Hepatocyte (in vitro differentiated cells): ENCODE data around the gene ASB8. TPM values are rescaled to one million over a fixed set of nuclear protein-coding genes. Genes with fewer than 3 reads are reported as not detected.

Experiments
- DNase-seq: peaks from one replicate; pipeline ENCODE4 v3.0.0-alpha.2; 2016; ENCODE audit warnings: low spot score
- H2AFZ ChIP-seq: fragments of 200-600 bp; sonication (generic); 2 replicates; pipeline ENCODE4 v1.6.0; 2016; ENCODE audit warnings: antibody characterized with exemption, mild to moderate bottlenecking
- H3K27ac ChIP-seq: fragments of 200-600 bp; sonication (generic); 2 replicates; pipeline ENCODE4 v1.5.1; 2016; ENCODE audit warnings: mild to moderate bottlenecking
- H3K27me3 ChIP-seq: fragments of 200-600 bp; sonication (generic); 2 replicates; pipeline ENCODE4 v1.6.1; 2016
- H3K36me3 ChIP-seq: fragments of 200-600 bp; sonication (generic); replicated peaks from 2 replicates; pipeline ENCODE4 v1.5.1; 2016; ENCODE audit warnings: low read depth; ENCODE audit not compliant: insufficient read depth
- H3K4me1 ChIP-seq: fragments of 200-600 bp; sonication (generic); 2 replicates; pipeline ENCODE4 v1.5.1; 2016; ENCODE audit warnings: mild to moderate bottlenecking, moderate library complexity; ENCODE audit not compliant: insufficient read depth
- H3K4me2 ChIP-seq: fragments of 200-600 bp; sonication (generic); 2 replicates; pipeline ENCODE4 v1.6.0; 2016
- H3K4me3 ChIP-seq: fragments of 200-600 bp; sonication (generic); 2 replicates; pipeline ENCODE4 v1.5.1; 2016; ENCODE audit warnings: mild to moderate bottlenecking
- H3K79me2 ChIP-seq: fragments of 200-600 bp; sonication (generic); 2 replicates; pipeline ENCODE4 v1.6.0; 2017; ENCODE audit warnings: mild to moderate bottlenecking
- H3K9me2 ChIP-seq: fragments of 200-600 bp; sonication (generic); replicated peaks from 2 replicates; pipeline ENCODE4 v1.6.0; 2017; ENCODE audit warnings: mild to moderate bottlenecking; ENCODE audit not compliant: insufficient read depth
- H3K9me3 ChIP-seq: fragments of 200-600 bp; sonication (generic); 2 replicates; pipeline ENCODE4 v1.5.1; 2016; ENCODE audit warnings: low read depth, mild to moderate bottlenecking
- H4K20me1 ChIP-seq: fragments of 200-600 bp; sonication (generic); 2 replicates; pipeline ENCODE4 v1.6.0; 2016; ENCODE audit warnings: mild to moderate bottlenecking; ENCODE audit not compliant: insufficient read depth, poor library complexity, severe bottlenecking
- CTCF ChIP-seq: fragments of 200-600 bp; sonication (generic); IDR thresholded peaks from 2 replicates; pipeline ENCODE4 v1.5.1; 2016; ENCODE audit warnings: antibody characterized with exemption, mild to moderate bottlenecking; ENCODE audit not compliant: poor library complexity
- EZH2 ChIP-seq: fragments of 200-600 bp; sonication (generic); IDR thresholded peaks from 2 replicates; pipeline ENCODE4 v1.6.1; 2016; ENCODE audit warnings: antibody characterized with exemption, mild to moderate bottlenecking, borderline replicate concordance
- EZH2phosphoT487 ChIP-seq: fragments of 200-600 bp; sonication (generic); IDR thresholded peaks from one replicate; pipeline ENCODE4 v1.6.1; 2018; ENCODE audit warnings: antibody characterized with exemption, mild to moderate bottlenecking, low read depth, moderate library complexity; ENCODE audit not compliant: unreplicated experiment, severe bottlenecking
- WGBS: methylation state at CpG from one replicate; pipeline ENCODE4 v1.1.6; 2016; ENCODE audit warnings: low lambda C conversion rate; ENCODE audit errors: missing lambda C conversion rate; 5-methylcytosine and 5-hydroxymethylcytosine counted together
- polyA plus RNA-seq: library from polyadenylated mRNA; unstranded; fragments of >200 nt; fragmentation: Nextera tagmentation; extraction: Ambion mirVana; gene quantifications from 2 replicates; pipeline ENCODE4 v1.2.1, GENCODE V29; 2016
- total RNA-seq: library from RNA; depleted of rRNA; stranded (reverse); fragments of >200 nt; gene quantifications from 2 replicates; pipeline ENCODE4 v1.2.3, GENCODE V29; 2014

Gene ASB8
- total and polyA plus RNA-seq, 2 experiments from 2014 or later, result 27.2 to 29.0 TPM

GRCh38 chr12:48109424-48109823 is 47.9 kb downstream of the ASB8 start:
- Histone ChIP-seq H3K9me2 (no peaks in the 10 kb centered on the region), H3K4me3 (no peak overlapping the region), H3K36me3 (no peaks in the 10 kb centered on the region), H3K4me1 (peaks cover 15% of the 10 kb centered on the region), H3K27me3 (no peaks in the 10 kb centered on the region), H3K27ac (no peak overlapping the region), H3K9me3 (no peaks in the 10 kb centered on the region), H2AFZ (no peak overlapping the region), H3K4me2 (no peak overlapping the region), H4K20me1 (no peaks in the 10 kb centered on the region), H3K79me2 (peaks cover 11% of the 10 kb centered on the region)
- no peak for TF ChIP-seq CTCF
- no peak for TF ChIP-seq EZH2phosphoT487
- no peak for TF ChIP-seq EZH2
- DNase-seq, result no peak

GRCh38 chr12:48106681-48107613 is 50.4 kb downstream of the ASB8 start:
- H3K4me3 ChIP-seq, result peak overlapping the region; percentile 62
- DNase-seq, result no peak
- no peak for TF ChIP-seq EZH2phosphoT487
- no peak for TF ChIP-seq EZH2
- TF ChIP-seq CTCF, result no peak

GRCh38 chr12:48105867-48106680 is 51.2 kb downstream of the ASB8 start, which contains the start of gene SENP1:
Gene SENP1, minus strand, starts transcription at chr12:48106079. Its CDS starts 4,607 bp downstream, at chr12:48101472.
- Histone ChIP-seq H3K27ac (peak within 1 kb of the TSS; percentile 97), H3K9me2 (no peaks in the 10 kb centered on the region), H2AFZ (peak within 1 kb of the TSS; percentile 90), H3K27me3 (no peaks in the 10 kb centered on the region), H3K79me2 (peaks cover 43% of the 10 kb centered on the region), H3K9me3 (no peaks in the 10 kb centered on the region), H3K4me3 (peak within 1 kb of the TSS; percentile 62), H3K36me3 (no peaks in the 10 kb centered on the region), H4K20me1 (no peaks in the 10 kb centered on the region), H3K4me2 (peak within 1 kb of the TSS; percentile 85), H3K4me1 (peaks cover 16% of the 10 kb centered on the region)
- TF ChIP-seq EZH2phosphoT487 (no peak), CTCF (no peak), EZH2 (no peak)
- peak; percentile 91 for DNase-seq
- WGBS, result 1% methylated on average over 44 of the region's 53 CpGs

More at GRCh38 chr12:48106681-48107613, 50.4 kb downstream of the ASB8 start:
- peak overlapping the region; percentile 97 for H3K27ac ChIP-seq
- no peaks in the 10 kb centered on the region for H3K36me3 ChIP-seq
- H3K79me2 ChIP-seq, result peaks cover 35% of the 10 kb centered on the region
- 77% methylated on average over 5 of the region's 5 CpGs for WGBS
- H3K4me2 ChIP-seq, result peak overlapping the region; percentile 85
- H2AFZ ChIP-seq, result peak overlapping the region; percentile 90
- H3K9me2 ChIP-seq, result no peaks in the 10 kb centered on the region
- no peaks in the 10 kb centered on the region for H3K9me3 ChIP-seq
- peaks cover 16% of the 10 kb centered on the region for H3K4me1 ChIP-seq
- H4K20me1 ChIP-seq, result no peaks in the 10 kb centered on the region
- H3K27me3 ChIP-seq, result no peaks in the 10 kb centered on the region
